IMR-90 (cell line): ENCODE data around the gene STUM.

ENCODE experiments used
- BHLHE40 ChIP-seq: fragments of 150-350 bp; IDR thresholded peaks from 2 replicates; pipeline ENCODE4 v1.6.1; 2016; ENCODE audit warnings: mild to moderate bottlenecking, low read depth, low read length
- CEBPB ChIP-seq: IDR thresholded peaks from 2 replicates; pipeline ENCODE4 v1.6.1; 2012; ENCODE audit warnings: low read depth, low read length, improper control_type of control experiment
- CHD1 ChIP-seq: IDR thresholded peaks from 2 replicates; pipeline ENCODE4 v1.6.1; 2012; ENCODE audit warnings: low read depth, low read length, improper control_type of control experiment
- CTCF ChIP-seq: conservative IDR thresholded peaks from 2 replicates; pipeline ENCODE4 v1.5.1; 2012; ENCODE audit warnings: mild to moderate bottlenecking, low read depth, low read length, improper control_type of control experiment
- FOS ChIP-seq: fragments of 150-350 bp; IDR thresholded peaks from 2 replicates; pipeline ENCODE4 v1.6.1; 2016; ENCODE audit warnings: low read depth, low read length
- NFE2L2 ChIP-seq: fragments of 150-350 bp; IDR thresholded peaks from 2 replicates; pipeline ENCODE4 v1.6.1; 2016; ENCODE audit warnings: low read depth, mild to moderate bottlenecking, low read length
- POLR2A ChIP-seq: IDR thresholded peaks from 2 replicates; pipeline ENCODE4 v1.6.1; 2012; ENCODE audit warnings: mild to moderate bottlenecking, low read depth, low read length
- RAD21 ChIP-seq: IDR thresholded peaks from 2 replicates; pipeline ENCODE4 v1.6.1; 2012; ENCODE audit warnings: low read length, improper control_type of control experiment
- RCOR1 ChIP-seq: IDR thresholded peaks from 2 replicates; pipeline ENCODE4 v1.6.1; 2012; ENCODE audit warnings: mild to moderate bottlenecking, low read length, improper control_type of control experiment; ENCODE audit not compliant: insufficient replicate concordance
- RFX5 ChIP-seq: IDR thresholded peaks from 2 replicates; pipeline ENCODE4 v1.8.0; 2012; ENCODE audit warnings: low read depth, mild to moderate bottlenecking, low read length, moderate library complexity
- SMC3 ChIP-seq: fragments of 150-350 bp; IDR thresholded peaks from 2 replicates; pipeline ENCODE4 v1.6.1; 2016; ENCODE audit warnings: low read depth, mild to moderate bottlenecking, antibody characterized with exemption, low read length, moderate library complexity
- USF2 ChIP-seq: fragments of 150-350 bp; IDR thresholded peaks from 2 replicates; pipeline ENCODE4 v1.6.1; 2017; ENCODE audit warnings: mild to moderate bottlenecking, antibody characterized with exemption, low read length, low read depth

- TF ChIP-seq CTCF, result no peak
- no peak for TF ChIP-seq CEBPB
- no peak for TF ChIP-seq RAD21
- no peak for TF ChIP-seq POLR2A
- TF ChIP-seq USF2, result no peak
- no peak for TF ChIP-seq NFE2L2
- no peak for TF ChIP-seq BHLHE40
- no peak for TF ChIP-seq RCOR1
- TF ChIP-seq FOS, result no peak
- TF ChIP-seq CHD1, result no peak
- TF ChIP-seq SMC3, result no peak
- no peak for TF ChIP-seq RFX5
Observed at GRCh38 chr1:226638608-226639007, 90.0 kb downstream of the STUM start.
